ENCODE measurements around the gene LGALS4. TPM values are rescaled to one million over a fixed set of nuclear protein-coding genes. Genes with fewer than 3 reads are reported as not detected.
"Not testable (repeated sequence)": the region's sequence is repeated elsewhere in the genome, so short reads cannot be mapped to it uniquely, and the experiment has no call there.

Gene LGALS4
- total RNA-seq, 1 donor from 2014 or later = not detected

DNA sequence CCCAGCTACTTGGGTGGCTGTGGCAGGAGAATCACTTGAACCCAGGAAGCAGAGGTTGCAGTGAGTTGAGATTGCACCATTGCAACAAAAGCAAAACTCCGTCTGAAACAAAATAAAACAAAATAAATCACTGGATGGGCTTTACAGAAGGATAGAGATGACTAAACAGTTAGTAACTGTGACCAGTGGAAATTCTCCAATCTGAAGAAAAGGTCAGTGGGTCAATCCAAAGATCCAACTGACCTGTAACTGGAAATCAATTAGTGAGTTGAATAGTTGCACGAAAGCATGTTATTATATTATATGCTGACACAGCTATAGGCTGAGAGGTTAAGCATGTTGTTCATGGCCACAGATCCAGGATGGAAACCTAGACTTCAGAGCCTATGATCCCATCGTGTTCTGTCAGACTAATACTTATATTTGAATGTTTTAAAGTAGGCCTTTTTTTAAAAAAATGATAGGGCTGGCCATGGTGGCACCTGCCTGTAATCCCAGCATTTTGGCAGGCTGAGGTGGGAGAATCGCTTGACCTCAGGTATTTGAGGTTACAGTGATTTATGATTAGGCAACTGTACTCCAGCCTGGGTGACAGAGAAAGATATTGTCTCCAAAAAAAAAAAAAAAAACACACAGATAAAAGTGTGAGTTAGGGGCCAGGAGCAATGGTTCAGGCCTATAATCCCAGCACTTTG is 17.4 kb upstream of the LGALS4 start:
- no peaks in the 10 kb centered on the region for H3K27me3 ChIP-seq (ENCODE audit: control insufficient read depth, insufficient read depth, low read length)
- TF ChIP-seq, protein P1, sequence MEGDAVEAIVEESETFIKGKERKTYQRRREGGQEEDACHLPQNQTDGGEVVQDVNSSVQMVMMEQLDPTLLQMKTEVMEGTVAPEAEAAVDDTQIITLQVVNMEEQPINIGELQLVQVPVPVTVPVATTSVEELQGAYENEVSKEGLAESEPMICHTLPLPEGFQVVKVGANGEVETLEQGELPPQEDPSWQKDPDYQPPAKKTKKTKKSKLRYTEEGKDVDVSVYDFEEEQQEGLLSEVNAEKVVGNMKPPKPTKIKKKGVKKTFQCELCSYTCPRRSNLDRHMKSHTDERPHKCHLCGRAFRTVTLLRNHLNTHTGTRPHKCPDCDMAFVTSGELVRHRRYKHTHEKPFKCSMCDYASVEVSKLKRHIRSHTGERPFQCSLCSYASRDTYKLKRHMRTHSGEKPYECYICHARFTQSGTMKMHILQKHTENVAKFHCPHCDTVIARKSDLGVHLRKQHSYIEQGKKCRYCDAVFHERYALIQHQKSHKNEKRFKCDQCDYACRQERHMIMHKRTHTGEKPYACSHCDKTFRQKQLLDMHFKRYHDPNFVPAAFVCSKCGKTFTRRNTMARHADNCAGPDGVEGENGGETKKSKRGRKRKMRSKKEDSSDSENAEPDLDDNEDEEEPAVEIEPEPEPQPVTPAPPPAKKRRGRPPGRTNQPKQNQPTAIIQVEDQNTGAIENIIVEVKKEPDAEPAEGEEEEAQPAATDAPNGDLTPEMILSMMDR (IDR thresholded peaks at IDR 0.05; ENCODE audit: insufficient read depth, low read length, poor library complexity, severe bottlenecking) = no peak
- DNase-seq (ENCODE audit: low read depth) = no peak
- H3K4me3 ChIP-seq (ENCODE audit: low read depth, low read length) = no peak overlapping the region
- peaks cover 3% of the 10 kb centered on the region for H3K36me3 ChIP-seq (ENCODE audit: control insufficient read depth, insufficient read depth, low read length)

DNA sequence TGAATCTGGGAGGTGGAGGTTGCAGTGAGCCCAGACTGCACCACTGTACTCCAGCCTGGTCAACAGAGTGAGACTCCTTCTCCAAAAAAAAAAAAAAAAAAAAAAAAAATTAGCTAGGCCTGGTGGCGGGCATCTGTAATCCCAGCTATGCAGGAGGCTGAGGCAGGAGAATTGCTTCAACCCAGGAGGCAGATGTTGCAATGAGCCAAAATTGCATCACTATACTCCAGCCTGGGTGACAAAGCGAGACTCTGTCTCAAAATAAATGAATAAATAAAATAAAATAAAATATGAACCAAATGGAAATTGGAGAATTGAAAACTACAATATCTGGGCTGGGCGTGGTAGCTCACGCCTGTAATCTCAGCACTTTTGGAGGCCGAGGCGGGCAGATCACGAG is 16.5 kb upstream of the LGALS4 start:
- DNase-seq (ENCODE audit: low read depth); H3K36me3 ChIP-seq (ENCODE audit: control insufficient read depth, insufficient read depth, low read length); H3K27me3 ChIP-seq (ENCODE audit: control insufficient read depth, insufficient read depth, low read length); H3K4me3 ChIP-seq (ENCODE audit: low read depth, low read length): not testable (repeated sequence)

DNA sequence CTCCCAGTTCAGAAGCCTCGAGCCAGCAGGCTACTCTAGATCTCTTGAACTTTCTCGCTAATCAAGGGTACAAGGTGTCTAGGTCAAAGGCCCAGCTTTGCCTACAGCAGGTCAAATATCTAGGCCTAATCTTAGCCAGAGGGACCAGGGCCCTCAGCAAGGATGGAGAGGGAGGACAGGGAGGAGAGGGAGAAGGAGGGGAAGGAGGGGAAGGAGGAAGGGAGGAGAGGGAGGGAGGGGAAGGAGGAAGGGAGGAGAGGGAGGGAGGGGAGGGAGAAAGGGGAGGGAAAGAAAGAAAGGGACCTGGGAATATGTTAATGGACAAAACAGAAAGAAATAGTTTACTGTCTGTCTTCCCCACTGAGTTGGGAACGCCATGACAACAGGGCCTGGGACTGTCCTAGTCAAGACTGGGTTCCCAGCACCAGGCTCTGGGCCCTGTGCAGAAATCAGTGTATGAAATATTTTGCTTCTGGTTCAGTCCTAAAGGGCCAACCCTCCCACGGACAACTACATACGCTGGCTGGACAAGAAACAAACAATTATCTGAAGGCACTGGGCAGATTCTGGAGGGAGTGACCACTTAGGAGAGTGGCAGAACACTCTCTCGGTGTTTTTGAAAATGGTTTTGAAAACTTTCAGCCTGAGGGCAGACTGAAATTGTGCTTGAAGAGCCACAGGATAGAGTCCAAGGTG is 14.3 kb upstream of the LGALS4 start:
- Histone ChIP-seq H3K36me3 (ENCODE audit: control insufficient read depth, insufficient read depth, low read length) (peaks cover 3% of the 10 kb centered on the region), H3K27me3 (ENCODE audit: control insufficient read depth, insufficient read depth, low read length) (no peaks in the 10 kb centered on the region), H3K4me3 (ENCODE audit: low read depth, low read length) (no peak overlapping the region)
- TF ChIP-seq, protein P1 (IDR thresholded peaks at IDR 0.05; ENCODE audit: insufficient read depth, low read length, poor library complexity, severe bottlenecking) = no peak
- no peak for DNase-seq (ENCODE audit: low read depth)

DNA sequence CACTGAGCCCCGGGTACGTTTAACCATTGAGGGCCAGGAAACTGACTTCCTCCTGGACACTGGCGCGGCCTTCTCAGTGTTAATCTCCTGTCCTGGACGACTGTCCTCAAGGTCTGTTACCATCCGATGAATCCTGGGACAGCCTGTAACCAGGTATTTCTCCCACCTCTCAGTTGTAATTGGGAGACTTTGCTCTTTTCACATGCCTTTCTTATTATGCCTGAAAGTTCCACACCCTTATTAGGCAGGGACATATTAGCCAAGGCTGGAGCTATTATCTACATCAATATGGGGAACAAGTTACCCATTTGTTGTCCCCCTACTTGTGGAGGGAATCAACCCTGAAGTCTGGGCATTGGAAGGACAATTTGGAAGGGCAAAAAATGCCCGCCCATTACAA is 13.2 kb upstream of the LGALS4 start:
- H3K27me3 ChIP-seq (ENCODE audit: control insufficient read depth, insufficient read depth, low read length); H3K36me3 ChIP-seq (ENCODE audit: control insufficient read depth, insufficient read depth, low read length); H3K4me3 ChIP-seq (ENCODE audit: low read depth, low read length); DNase-seq (ENCODE audit: low read depth): not testable (repeated sequence)

DNA sequence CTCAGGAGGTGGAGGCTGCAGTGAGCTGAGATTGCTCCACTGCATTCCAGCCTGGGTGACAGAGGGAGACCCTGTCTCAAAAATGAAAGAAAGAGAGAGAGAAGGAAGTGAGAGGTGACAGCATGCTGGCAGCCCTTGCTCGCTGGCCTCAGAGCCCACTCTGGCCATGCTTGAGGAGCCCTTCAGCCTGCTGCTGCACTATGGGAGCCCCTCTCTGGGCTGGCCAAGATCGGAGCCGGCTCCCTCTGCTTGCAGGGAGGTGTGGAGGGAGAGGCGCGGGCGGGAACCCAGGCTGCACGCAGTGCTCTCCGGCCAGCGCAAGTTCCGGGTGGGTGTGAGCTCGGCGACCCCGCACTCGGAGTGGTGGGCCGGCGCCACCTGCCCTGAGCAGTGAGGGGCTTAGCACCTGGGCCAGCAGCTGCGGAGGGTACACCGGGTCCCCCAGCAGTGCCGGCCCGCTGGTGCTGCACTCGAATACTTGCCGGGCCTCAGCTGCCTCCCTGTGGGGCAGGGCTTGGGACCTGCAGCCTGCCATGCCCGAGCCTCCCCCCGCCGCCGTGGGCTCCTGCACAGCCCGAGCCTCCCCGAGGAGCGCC is 8.6 kb upstream of the LGALS4 start:
- DNase-seq (ENCODE audit: low read depth); H3K27me3 ChIP-seq (ENCODE audit: control insufficient read depth, insufficient read depth, low read length); H3K36me3 ChIP-seq (ENCODE audit: control insufficient read depth, insufficient read depth, low read length); H3K4me3 ChIP-seq (ENCODE audit: low read depth, low read length): not testable (repeated sequence)

DNA sequence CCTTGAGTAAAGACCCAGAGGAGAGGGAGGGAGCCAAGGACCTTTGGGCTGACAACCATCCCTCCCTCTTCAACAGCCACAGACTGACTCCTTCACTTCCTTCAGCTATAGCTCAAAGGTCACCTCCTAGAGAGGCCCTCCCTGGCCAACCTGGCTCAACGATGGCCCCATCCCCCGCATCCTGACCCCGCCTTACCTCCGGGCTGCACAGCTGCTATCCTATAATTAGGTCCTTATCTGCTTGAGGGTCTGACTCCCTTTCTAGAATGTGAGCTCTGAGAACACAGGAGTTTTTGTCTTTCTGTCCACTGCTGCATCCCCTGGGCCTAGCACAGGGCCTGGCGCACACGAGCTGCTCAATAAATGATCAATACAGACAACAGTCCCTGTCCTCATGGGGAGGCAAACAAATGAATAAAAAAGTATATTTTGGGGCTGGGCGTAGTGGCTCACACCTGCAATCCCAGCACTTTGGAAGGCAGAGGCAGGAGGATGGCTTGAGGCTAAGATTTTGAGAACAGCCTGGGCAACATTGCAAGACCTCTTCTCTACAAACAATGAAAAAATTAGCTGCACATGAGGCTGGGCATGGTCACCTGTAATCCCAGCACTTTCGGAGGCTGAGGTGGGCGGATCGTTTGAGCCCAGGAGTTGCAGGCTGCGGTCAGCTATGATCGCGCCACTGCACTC is 6.6 kb upstream of the LGALS4 start:
- TF ChIP-seq, protein P1 (IDR thresholded peaks at IDR 0.05; ENCODE audit: insufficient read depth, low read length, poor library complexity, severe bottlenecking) = no peak
- DNase-seq (ENCODE audit: low read depth) = no peak
- no peak overlapping the region for H3K4me3 ChIP-seq (ENCODE audit: low read depth, low read length)
- H3K27me3 ChIP-seq (ENCODE audit: control insufficient read depth, insufficient read depth, low read length) = no peaks in the 10 kb centered on the region
- no peaks in the 10 kb centered on the region for H3K36me3 ChIP-seq (ENCODE audit: control insufficient read depth, insufficient read depth, low read length)

DNA sequence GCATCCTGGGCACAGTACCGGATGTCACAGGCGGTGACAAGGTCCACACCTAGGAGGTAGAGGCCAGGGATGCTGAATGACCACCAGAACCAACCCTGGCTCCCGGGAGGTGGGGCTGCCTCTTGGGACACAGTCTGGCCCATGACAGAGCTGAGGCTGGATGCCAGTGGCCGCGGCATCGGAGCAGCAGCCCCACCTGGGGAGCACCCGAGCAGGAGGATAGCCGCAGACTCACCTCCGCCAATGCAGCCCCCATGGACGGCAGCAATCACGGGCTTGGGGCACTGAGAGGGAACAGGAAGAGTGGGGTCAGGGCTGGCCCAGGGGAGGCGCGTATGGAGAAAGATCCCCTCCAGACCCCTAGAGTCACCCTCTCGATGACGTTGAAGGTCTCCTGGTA is 4.3 kb upstream of the LGALS4 start:
- H3K36me3 ChIP-seq (ENCODE audit: control insufficient read depth, insufficient read depth, low read length) = no peaks in the 10 kb centered on the region
- no peak overlapping the region for H3K4me3 ChIP-seq (ENCODE audit: low read depth, low read length)
- TF ChIP-seq, protein P1 (IDR thresholded peaks at IDR 0.05; ENCODE audit: insufficient read depth, low read length, poor library complexity, severe bottlenecking) = no peak

More for the DNA sequence above, 4.3 kb upstream of the LGALS4 start:
- no peaks in the 10 kb centered on the region for H3K27me3 ChIP-seq (ENCODE audit: control insufficient read depth, insufficient read depth, low read length)
- DNase-seq (ENCODE audit: low read depth) = no peak
